DOHH2 (cell line): ENCODE measurements around the gene RAB15.

Source experiments
- EZH2phosphoT487 ChIP-seq: fragments of 200-600 bp; sonication (generic); IDR thresholded peaks from 2 replicates; pipeline ENCODE4 v1.6.1; 2017; ENCODE audit warnings: borderline replicate concordance, mild to moderate bottlenecking, antibody characterized with exemption, low read length, moderate library complexity, mixed read lengths
- TF ChIP-seq, protein P1 (sequence below): fragments of 200-600 bp; sonication (generic); IDR thresholded peaks from one replicate; pipeline ENCODE4 v1.5.1; 2014; ENCODE audit warnings: antibody characterized with exemption, mild to moderate bottlenecking, low read depth, low read length; ENCODE audit not compliant: poor library complexity, severe bottlenecking

DNA sequence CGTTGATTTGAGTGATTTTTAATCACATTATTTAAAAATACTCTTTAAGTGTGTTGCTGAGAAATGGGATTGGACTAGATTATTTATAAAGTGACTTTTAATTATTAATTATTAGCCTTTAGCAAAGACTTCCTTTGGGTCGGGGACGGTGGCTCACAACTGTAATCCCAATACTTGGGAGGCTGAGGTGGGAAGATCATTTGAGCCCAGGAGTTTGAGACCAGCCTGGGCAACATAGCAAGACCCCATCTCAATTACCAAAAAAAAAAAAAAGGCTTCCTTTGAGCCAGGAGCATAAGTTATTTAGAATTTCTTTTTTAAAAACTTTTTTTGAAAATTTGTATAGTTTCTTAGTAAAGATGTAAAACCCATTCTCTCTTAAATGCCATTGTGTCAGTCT is 49.1 kb downstream of the RAB15 start:
- TF ChIP-seq, protein P1, sequence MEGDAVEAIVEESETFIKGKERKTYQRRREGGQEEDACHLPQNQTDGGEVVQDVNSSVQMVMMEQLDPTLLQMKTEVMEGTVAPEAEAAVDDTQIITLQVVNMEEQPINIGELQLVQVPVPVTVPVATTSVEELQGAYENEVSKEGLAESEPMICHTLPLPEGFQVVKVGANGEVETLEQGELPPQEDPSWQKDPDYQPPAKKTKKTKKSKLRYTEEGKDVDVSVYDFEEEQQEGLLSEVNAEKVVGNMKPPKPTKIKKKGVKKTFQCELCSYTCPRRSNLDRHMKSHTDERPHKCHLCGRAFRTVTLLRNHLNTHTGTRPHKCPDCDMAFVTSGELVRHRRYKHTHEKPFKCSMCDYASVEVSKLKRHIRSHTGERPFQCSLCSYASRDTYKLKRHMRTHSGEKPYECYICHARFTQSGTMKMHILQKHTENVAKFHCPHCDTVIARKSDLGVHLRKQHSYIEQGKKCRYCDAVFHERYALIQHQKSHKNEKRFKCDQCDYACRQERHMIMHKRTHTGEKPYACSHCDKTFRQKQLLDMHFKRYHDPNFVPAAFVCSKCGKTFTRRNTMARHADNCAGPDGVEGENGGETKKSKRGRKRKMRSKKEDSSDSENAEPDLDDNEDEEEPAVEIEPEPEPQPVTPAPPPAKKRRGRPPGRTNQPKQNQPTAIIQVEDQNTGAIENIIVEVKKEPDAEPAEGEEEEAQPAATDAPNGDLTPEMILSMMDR = no peak
- no peak for TF ChIP-seq EZH2phosphoT487
